Heart left ventricle (tissue), 16 donors: ENCODE results near the gene ELF3. TPM values are rescaled to one million over a fixed set of nuclear protein-coding genes. Genes with fewer than 3 reads are reported as not detected.
A peak's percentile ranks its signal among the peaks of the same experiment; 100 is the strongest.

Source experiments
- ATAC-seq, 4 donors: fragments of 200-7000 bp; cut with Tn5 transposase; one replicate each; pipeline ENCODE4 v1.9.1; 2020 to 2022; ENCODE audit warnings: moderate library complexity in 4 of 4, mild to moderate bottlenecking in 3 of 4, moderate number of reproducible peaks in 1 of 4
- DNase-seq, 5 donors: peaks; one replicate each; pipeline ENCODE4 v3.0.0-alpha.2; 2020
- H3K27ac ChIP-seq, 12 donors: fragments of 200-600 bp; sonication (generic) in 4 of 12; one replicate each; pipeline versions ENCODE4 v1.5.0 to v1.8.0; 2016 to 2022; ENCODE audit warnings: mild to moderate bottlenecking in 2 of 12
- H3K27me3 ChIP-seq, 9 donors: fragments of 200-600 bp; sonication (generic) in 2 of 9; one replicate each; pipeline versions ENCODE4 v1.5.1 to v1.8.0; 2016 to 2022; ENCODE audit warnings: mild to moderate bottlenecking in 3 of 9
- H3K36me3 ChIP-seq, 9 donors: fragments of 200-600 bp; sonication (generic) in 2 of 9; one replicate each; pipeline versions ENCODE4 v1.5.0 to v1.8.0; 2018 to 2022; ENCODE audit warnings: mild to moderate bottlenecking in 2 of 9
- H3K4me1 ChIP-seq, 12 donors: fragments of 200-600 bp; sonication (generic) in 4 of 12; one replicate each; pipeline versions ENCODE4 v1.5.0 to v1.8.0; 2016 to 2022; ENCODE audit warnings: mild to moderate bottlenecking in 3 of 12
- H3K4me3 ChIP-seq, 12 donors: fragments of 200-600 bp; sonication (generic) in 4 of 12; one replicate each; pipeline versions ENCODE4 v1.5.0 to v1.8.0; 2017 to 2022; ENCODE audit warnings: mild to moderate bottlenecking in 9 of 12, moderate library complexity in 4 of 12
- H3K9me3 ChIP-seq, 12 donors: fragments of 200-600 bp; sonication (generic) in 4 of 12; one replicate each; pipeline versions ENCODE4 v1.5.0 to v1.8.0; 2016 to 2022; ENCODE audit warnings: mild to moderate bottlenecking in 1 of 12
- CTCF ChIP-seq, 12 donors: fragments of 200-600 bp; sonication (generic) in 4 of 12; IDR thresholded peaks; one replicate each; pipeline versions ENCODE4 v1.5.0 to v1.8.0; 2018 to 2022; ENCODE audit warnings: antibody characterized with exemption in 12 of 12, mild to moderate bottlenecking in 5 of 12
- POLR2A ChIP-seq, 2 donors: fragments of 450-650 bp; IDR thresholded peaks; one replicate each; pipeline ENCODE4 v1.6.1; 2017; ENCODE audit warnings: antibody characterized with exemption in 2 of 2, mild to moderate bottlenecking in 2 of 2, moderate library complexity in 2 of 2
- WGBS, 4 donors: extraction: QIAGEN DNeasy Blood & Tissue Kit in 2 of 4; methylation state at CpG; one replicate each; pipeline versions ENCODE4 v1.1.5 to v1.1.7; 2013 to 2018; 5-methylcytosine and 5-hydroxymethylcytosine counted together
- intact Hi-C, 10 donors: fragments of 100-400 bp; cut with DNase I; formaldehyde crosslinking; loops; one replicate each; pipeline versions ENCODE4 v1.11.1 to v1.14.2; 2022
- polyA plus RNA-seq, 2 donors: library from polyadenylated mRNA; stranded (reverse); fragments of 200-250 nt; gene quantifications; one replicate each; pipeline ENCODE4 v1.2.3, GENCODE V29; 2013
- total RNA-seq, 9 donors: library from RNA; depleted of rRNA in 2 of 9; stranded (reverse); fragments of >200 nt in 2 of 9; fragmentation: NEBNext Ultra II Directional in 3 of 9; extraction: Animal tissue kit (Norgen Biotek cat#: 25700) in 3 of 9; gene quantifications; one replicate each; pipeline versions ENCODE4 v1.1.0 to v1.2.4, GENCODE V29; 2016 to 2023
- donor health status: ischemic (EF 13 %, LVEDD 7.1; RV severe dilation, severe dysfunction).
- donor health status: healthy with polysubstance abuse.
- donor health status: DM: no; HTN: yes; CAD: no.
- donor health status: DM: no; HTN: no; CAD: no.
- donor health status: ischemic (EF 25% LVEDD 6.9; RV normal size, moderate dysfunction).
- donor health status: ischemic (EF 25% LVEDD 5.7; RV mildly dilated, moderate dysfunction).
- donor health status: healthy.
- donor health status: DM: yes; HTN: yes; CAD: no.
- donor health status: ischemic (EF 35%, LVEDD 5.7; RV mildly dilated, moderate dysfunction).
- donor health status: nonischemic (EF 11% LVEDD 7.7; RV severe dilation, severe dysfunction).
- donor health status: DM: yes; HTN: yes; CAD: no.
- donor health status: PGD.
- donor health status: ischemic (EF 29% LVEDD 5.4; RV normal size, mild dysfunction).
- donor health status: nonischemic (EF 23%, LVEDD 6.1; RV moderate dilation, normal function).

ELF3 gene
- total and polyA plus RNA-seq, 11 donors: 0.15 to 42.5 (median 0.69) TPM; not detected in 2

- WGBS, 4 donors: 68 to 76% (median 71%) methylated on average over 8 to 11 of the region's 11 CpGs
- Histone ChIP-seq H3K9me3 (no peaks in the 10 kb centered on the region), H3K4me3 (no peak overlapping the region), H3K4me1 (peaks cover 0 to 15% (median 4%) of the 10 kb centered on the region in 12 donors), H3K27ac (no peak overlapping the region), H3K27me3 (no peaks in the 10 kb centered on the region), H3K36me3 (peaks cover 0 to 50% (median 35%) of the 10 kb centered on the region in 9 donors)
- TF ChIP-seq CTCF (IDR thresholded peaks at IDR 0.05) (no peak), POLR2A (IDR thresholded peaks at IDR 0.05) (no peak)
- no peak for ATAC-seq
- no peak for DNase-seq
- intact Hi-C loops: loop anchor here in 9 of 10 donors (2.0 to 5.0 kb wide), 5 partner anchors 109 to 129 kb away; no protein-coding TSS in a partner anchor
Observed at GRCh38 chr1:202007805-202008489, 2.4 kb upstream of the ELF3 start.

GRCh38 chr1:202009326-202010179 lies 834 bp upstream of the ELF3 start:
- intact Hi-C loops: loop anchor here in 8 of 10 donors (1.0 to 5.0 kb wide), 6 partner anchors 38 to 128 kb away; no protein-coding TSS in a partner anchor
- Histone ChIP-seq H3K36me3 (peaks cover 0 to 34% (median 19%) of the 10 kb centered on the region in 9 donors), H3K4me3 (no peak overlapping the region), H3K27ac (peak overlapping the region in 2 of 12 donors; percentile 10 to 66), H3K9me3 (no peaks in the 10 kb centered on the region), H3K4me1 (peaks cover 0 to 15% (median 4%) of the 10 kb centered on the region in 12 donors), H3K27me3 (no peaks in the 10 kb centered on the region)
- ATAC-seq: peak; percentile 32 to 79 (median 64)
- DNase-seq: peak in 4 of 5 donors; percentile 65 to 75 (median 68)
- TF ChIP-seq POLR2A (IDR thresholded peaks at IDR 0.05) (no peak), CTCF (IDR thresholded peaks at IDR 0.05) (peak; percentile 81 to 92 (median 87))
- WGBS, 4 donors: 19 to 26% (median 23%) methylated on average over 10 to 11 of the region's 11 CpGs

GRCh38 chr1:202011994-202012393 lies 1.6 kb downstream of the ELF3 start:
- Histone ChIP-seq H3K9me3 (no peaks in the 10 kb centered on the region), H3K36me3 (peaks cover 0 to 11% (median 0%) of the 10 kb centered on the region in 9 donors), H3K4me3 (no peak overlapping the region), H3K27ac (no peak overlapping the region), H3K27me3 (no peaks in the 10 kb centered on the region), H3K4me1 (peaks cover 0 to 15% (median 2%) of the 10 kb centered on the region in 12 donors)
- DNase-seq (no peak), ATAC-seq (no peak)
- WGBS, 4 donors: 91 to 97% (median 93%) methylated on average over 8 to 11 of the region's 11 CpGs
- intact Hi-C loops: loop anchor here in 1 of 10 donors (2.0 to 5.0 kb wide), 2 partner anchors 35 to 107 kb away; no protein-coding TSS in a partner anchor
- TF ChIP-seq POLR2A (IDR thresholded peaks at IDR 0.05) (no peak), CTCF (IDR thresholded peaks at IDR 0.05) (no peak)
